ENCODE measurements around the gene MRGPRG.

- no peak for TF ChIP-seq TAF1 (IDR thresholded peaks at IDR 0.05; ENCODE audit: low read depth)
- no peak for TF ChIP-seq EZH2 (IDR thresholded peaks at IDR 0.05; ENCODE audit: borderline replicate concordance, insufficient read depth, low read length, poor library complexity, severe bottlenecking)
These were observed 24.4 kb downstream of the MRGPRG start for GRCh38 chr11:3194016-3194816.

All from neural cell (in vitro differentiated cells).